Measurements from ENCODE around the gene GTF2H4.

GRCh38 chr6:30889496-30889885 is 18.5 kb upstream of the GTF2H4 start:
- TF ChIP-seq CTCF (conservative IDR thresholded peaks at IDR 0.05; ENCODE audit: low read length) (no peak), EZH2phosphoT487 (IDR thresholded peaks at IDR 0.05; ENCODE audit: borderline replicate concordance, low read depth, low read length) (no peak)
